A673 (cell line): ENCODE data around the gene NUDT2. TPM values are rescaled to one million over a fixed set of nuclear protein-coding genes. Genes with fewer than 3 reads are reported as not detected.
A peak's percentile ranks its signal among the peaks of the same experiment; 100 is the strongest.

Source experiments
- BruUV-seq: library from RNA; stranded (reverse); fragments of 400-500 nt; replicated peaks from 2 replicates; lab custom pipeline; 2021; lab: Mats Ljungman, UMichigan
- CTCF ChIA-PET: fragments of 300-600 bp; sonication (Branson Sonifier 250); formaldehyde crosslinking; loops from one replicate; lab custom pipeline; 2022; ENCODE audit warnings: antibody characterized with exemption; lab: Charles Lee
- POLR2A ChIA-PET: fragments of 300-600 bp; sonication (Branson Sonifier 250); formaldehyde crosslinking; loops from one replicate; lab custom pipeline; 2022; ENCODE audit warnings: antibody characterized with exemption; ENCODE audit not compliant: low non-redundant PET; lab: Charles Lee
- DNase-seq: peaks from one replicate; pipeline ENCODE4 v3.0.0-alpha.2; 2015; ENCODE audit warnings: low spot score
- H3K27ac ChIP-seq: fragments of 200-600 bp; sonication (generic); 2 replicates; pipeline ENCODE4 v1.5.1; 2016; ENCODE audit warnings: mixed run types, low read depth, mild to moderate bottlenecking, mixed read lengths, antibody characterized with exemption, low read length; ENCODE audit not compliant: poor library complexity, severe bottlenecking
- H3K27me3 ChIP-seq: fragments of 200-600 bp; sonication (generic); replicated peaks from 2 replicates; pipeline ENCODE4 v1.6.1; 2017; ENCODE audit warnings: mixed run types, low read depth, mild to moderate bottlenecking, mixed read lengths, antibody characterized with exemption, low read length; ENCODE audit not compliant: insufficient read depth, poor library complexity
- H3K36me3 ChIP-seq: fragments of 200-600 bp; sonication (generic); 2 replicates; pipeline ENCODE4 v1.6.1; 2016; ENCODE audit warnings: mixed run types, mild to moderate bottlenecking, mixed read lengths, antibody characterized with exemption, low read length; ENCODE audit not compliant: insufficient read depth, poor library complexity, severe bottlenecking
- H3K4me1 ChIP-seq: fragments of 200-600 bp; sonication (generic); 2 replicates; pipeline ENCODE4 v1.6.1; 2017; ENCODE audit warnings: mixed run types, mild to moderate bottlenecking, mixed read lengths, antibody characterized with exemption, low read length; ENCODE audit not compliant: insufficient read depth, poor library complexity, severe bottlenecking
- H3K4me3 ChIP-seq: fragments of 200-600 bp; sonication (generic); 2 replicates; pipeline ENCODE4 v1.5.1; 2016; ENCODE audit warnings: low read depth, mixed run types, mild to moderate bottlenecking, mixed read lengths, low read length; ENCODE audit not compliant: poor library complexity, severe bottlenecking
- H3K9me3 ChIP-seq: fragments of 200-600 bp; sonication (generic); 2 replicates; pipeline ENCODE4 v1.6.1; 2016; ENCODE audit warnings: mixed run types, low read depth, mild to moderate bottlenecking, mixed read lengths, antibody characterized with exemption, low read length; ENCODE audit not compliant: poor library complexity, severe bottlenecking
- CTCF ChIP-seq: fragments of 300-800, 200-600 bp; sonication (generic); conservative IDR thresholded peaks from 2 replicates; pipeline ENCODE4 v1.5.1; 2017; ENCODE audit warnings: low read depth, mild to moderate bottlenecking, antibody characterized with exemption, low read length, moderate library complexity, mixed read lengths
- EZH2 ChIP-seq: fragments of 200-600 bp; sonication (generic); IDR thresholded peaks from 2 replicates; pipeline ENCODE4 v1.6.1; 2017; ENCODE audit warnings: borderline replicate concordance, low read depth, mild to moderate bottlenecking, mixed read lengths, antibody characterized with exemption, low read length; ENCODE audit not compliant: poor library complexity, severe bottlenecking
- intact Hi-C: fragments of 100-400 bp; cut with micrococcal nuclease; formaldehyde crosslinking; loops from one replicate; pipeline ENCODE4 v1.10.0; 2022; ENCODE audit not compliant: unreplicated experiment
- total RNA-seq: library from RNA; stranded (reverse); gene quantifications from 2 replicates; pipeline ENCODE4 v1.2.3, GENCODE V29; 2021

Gene NUDT2
- total RNA-seq, 1 experiment from 2014 or later, result 19.1 TPM

GRCh38 chr9:34343605-34344004 lies 14.2 kb downstream of the NUDT2 start:
- TF ChIP-seq CTCF (no peak), EZH2 (no peak)
- no peaks in the 10 kb centered on the region for H3K27me3 ChIP-seq
- H3K4me3 ChIP-seq, result no peak overlapping the region
- no peaks in the 10 kb centered on the region for H3K9me3 ChIP-seq
- intact Hi-C loops, result no loop called here
- H3K4me1 ChIP-seq, result no peaks in the 10 kb centered on the region
- ChIA-PET CTCF (no interaction called here), POLR2A (no interaction called here)
- peaks cover 8% of the 10 kb centered on the region for H3K36me3 ChIP-seq
- BruUV-seq, result no TSS peak
- DNase-seq, result no peak
- H3K27ac ChIP-seq, result no peak overlapping the region

GRCh38 chr9:34346873-34347799 lies 17.8 kb downstream of the NUDT2 start:
- no peaks in the 10 kb centered on the region for H3K4me1 ChIP-seq
- ChIA-PET POLR2A (no interaction called here), CTCF (no interaction called here)
- intact Hi-C loops, result no loop called here
- BruUV-seq, result no TSS peak
- peak; percentile 49 for DNase-seq
- no peak overlapping the region for H3K27ac ChIP-seq
- no peaks in the 10 kb centered on the region for H3K9me3 ChIP-seq
- TF ChIP-seq EZH2, result no peak
- TF ChIP-seq CTCF, result no peak
- H3K4me3 ChIP-seq, result no peak overlapping the region
- no peaks in the 10 kb centered on the region for H3K36me3 ChIP-seq
- H3K27me3 ChIP-seq, result no peaks in the 10 kb centered on the region

- no TSS peak for BruUV-seq
- H3K27me3 ChIP-seq, result no peaks in the 10 kb centered on the region
- H3K36me3 ChIP-seq, result no peaks in the 10 kb centered on the region
- no peak overlapping the region for H3K27ac ChIP-seq
- ChIA-PET CTCF (no interaction called here), POLR2A (no interaction called here)
- intact Hi-C loops, result no loop called here
- no peak overlapping the region for H3K4me3 ChIP-seq
- TF ChIP-seq EZH2, result no peak
- no peak for TF ChIP-seq CTCF
- H3K4me1 ChIP-seq, result no peaks in the 10 kb centered on the region
- no peaks in the 10 kb centered on the region for H3K9me3 ChIP-seq
- DNase-seq, result no peak
Measured at GRCh38 chr9:34347800-34348158, 18.4 kb downstream of the NUDT2 start.
